HepG2 (cell line): ENCODE data around the gene DPEP2NB. TPM values are rescaled to one million over a fixed set of nuclear protein-coding genes. Genes with fewer than 3 reads are reported as not detected.

Source experiments
- ATAC-seq: fragments of 200-7000 bp; cut with Tn5 transposase; 3 replicates; pipeline ENCODE4 v1.9.1; 2020; ENCODE audit warnings: mild to moderate bottlenecking, moderate library complexity
- BruUV-seq: library from RNA; stranded (reverse); fragments of 400-500 nt; replicated peaks from 2 replicates; lab custom pipeline; 2021; lab: Mats Ljungman, UMichigan
- CTCF ChIA-PET: fragments of 300-600 bp; formaldehyde crosslinking; extraction: SDS; loops from one replicate; lab custom pipeline; 2021; ENCODE audit warnings: low total read pairs, inconsistent platforms, low intra/inter-chr PET ratio; lab: Yijun Ruan, JAX
- POLR2A ChIA-PET: fragments of 350-600 bp; sonication (Branson Sonifier 250); formaldehyde crosslinking; loops from one replicate; lab custom pipeline; 2020; ENCODE audit warnings: antibody characterized with exemption, inconsistent platforms; lab: Yijun Ruan, JAX
- DNase-seq: peaks from one replicate; pipeline ENCODE4 v3.0.0-alpha.2; 2015; ENCODE audit warnings: low spot score
- FAIRE-seq: peaks from 3 replicates; lab custom pipeline; 2011; peaks lifted over from hg19 to GRCh38; lab: Jason Lieb, UNC
- H2AFZ ChIP-seq: one replicate; pipeline ENCODE4 v1.6.1; 2011; ENCODE audit warnings: low read length, inconsistent platforms
- H3K27ac ChIP-seq: fragments of 300-600 bp; 3 replicates; pipeline ENCODE4 v1.8.0; 2011; ENCODE audit warnings: mixed run types, mild to moderate bottlenecking, mixed read lengths, low read length, inconsistent platforms; ENCODE audit not compliant: insufficient read depth; ENCODE audit errors: extremely low read length
- H3K27me3 ChIP-seq, 2 experiments: fragments of 200-600 bp in 1 of 2; 2 replicates in 1 of 2; 3 replicates in 1 of 2; pipeline versions ENCODE4 v1.6.0 to v1.8.0; 2011; ENCODE audit warnings: low read length in 2 of 2, mild to moderate bottlenecking in 2 of 2, moderate library complexity in 2 of 2, inconsistent platforms in 1 of 2; ENCODE audit not compliant: insufficient read depth in 2 of 2, control insufficient read depth in 1 of 2
- H3K36me3 ChIP-seq, 2 experiments: fragments of 200-600 bp in 1 of 2; replicated peaks in 1 of 2; 2 replicates in 1 of 2; 3 replicates in 1 of 2; pipeline versions ENCODE4 v1.5.1 to v1.8.0; 2011; ENCODE audit warnings: low read length in 2 of 2, inconsistent platforms in 1 of 2; ENCODE audit not compliant: insufficient read depth in 2 of 2, control insufficient read depth in 1 of 2
- H3K4me1 ChIP-seq: 2 replicates; pipeline ENCODE4 v1.5.1; 2012; ENCODE audit warnings: low read length, inconsistent platforms; ENCODE audit not compliant: insufficient read depth
- H3K4me2 ChIP-seq: 2 replicates; pipeline ENCODE4 v1.6.0; 2011; ENCODE audit warnings: low read depth, low read length, inconsistent platforms
- H3K4me3 ChIP-seq, 3 experiments: fragments of 200-600 bp in 1 of 3; sonication (generic), shearing (Covaris generic) in 1 of 3; replicated peaks in 1 of 3; 2 replicates each; pipeline ENCODE4 v1.5.1; 2011 to 2016; ENCODE audit warnings: low read length in 3 of 3, inconsistent platforms in 2 of 3, low read depth in 2 of 3, mild to moderate bottlenecking in 2 of 3, control low read depth in 1 of 3, mixed read lengths in 1 of 3; ENCODE audit not compliant: insufficient read depth in 1 of 3
- H3K79me2 ChIP-seq: one replicate; pipeline ENCODE4 v1.6.1; 2011; ENCODE audit warnings: low read length, inconsistent platforms; ENCODE audit not compliant: insufficient read depth
- H3K9ac ChIP-seq: 2 replicates; pipeline ENCODE4 v1.6.0; 2011; ENCODE audit warnings: mild to moderate bottlenecking, low read depth, low read length, inconsistent platforms; ENCODE audit not compliant: insufficient read depth
- H3K9me3 ChIP-seq: 2 replicates; pipeline ENCODE4 v1.5.1; 2012; ENCODE audit warnings: mild to moderate bottlenecking, low read length
- H4K20me1 ChIP-seq: 2 replicates; pipeline ENCODE4 v1.6.0; 2011; ENCODE audit warnings: inconsistent platforms, mild to moderate bottlenecking, low read length, moderate library complexity; ENCODE audit not compliant: insufficient read depth
- GABPB1 ChIP-seq: IDR thresholded peaks from 2 replicates; pipeline ENCODE4 v1.6.1; 2016; ENCODE audit warnings: mild to moderate bottlenecking, missing genetic modification reagents, moderate library complexity, missing compliant biosample characterization
- HIC2 ChIP-seq: sonication (generic); formaldehyde crosslinking; IDR thresholded peaks from 2 replicates; pipeline ENCODE4 v1.9.0; 2022; ENCODE audit warnings: low read depth, missing genetic modification reagents
- KDM2A ChIP-seq: sonication (generic); formaldehyde crosslinking; IDR thresholded peaks from 2 replicates; pipeline ENCODE4 v1.4.0; 2020; ENCODE audit warnings: low read depth, missing genetic modification reagents, borderline replicate concordance
- KMT2B ChIP-seq: IDR thresholded peaks from 2 replicates; pipeline ENCODE4 v1.6.1; 2016; ENCODE audit warnings: missing genetic modification reagents, missing compliant biosample characterization
- LCORL ChIP-seq, 2 experiments: fragments of 450-650 bp in 1 of 2; sonication (generic) in 1 of 2; formaldehyde crosslinking in 1 of 2; IDR thresholded peaks; 2 replicates each; pipeline versions ENCODE4 v1.5.0 to v1.6.1; 2017 to 2020; ENCODE audit warnings: antibody characterized with exemption in 1 of 2, missing genetic modification reagents in 1 of 2
- RXRA ChIP-seq: sonication (generic); formaldehyde crosslinking; IDR thresholded peaks from 2 replicates; pipeline ENCODE4 v1.5.1; 2020; ENCODE audit warnings: missing genetic modification reagents
- SIN3B ChIP-seq: fragments of 150-350 bp; IDR thresholded peaks from 2 replicates; pipeline ENCODE4 v1.6.1; 2014; ENCODE audit warnings: low read length
- TAF1 ChIP-seq: sonication (generic); formaldehyde crosslinking; IDR thresholded peaks from 2 replicates; pipeline ENCODE4 v1.4.0; 2020; ENCODE audit warnings: missing genetic modification reagents
- ZFX ChIP-seq: sonication (generic); formaldehyde crosslinking; IDR thresholded peaks from 2 replicates; pipeline ENCODE4 v1.4.0; 2020; ENCODE audit warnings: mild to moderate bottlenecking, low read depth, missing genetic modification reagents, moderate library complexity
- ZNF142 ChIP-seq: sonication (generic); formaldehyde crosslinking; IDR thresholded peaks from 2 replicates; pipeline ENCODE4 v1.4.0; 2020; ENCODE audit warnings: missing genetic modification reagents
- ZNF205 ChIP-seq: IDR thresholded peaks from 2 replicates; pipeline ENCODE4 v1.6.1; 2018; ENCODE audit warnings: missing biosample characterization, missing genetic modification reagents
- ZNF224 ChIP-seq: sonication (generic); formaldehyde crosslinking; IDR thresholded peaks from 2 replicates; pipeline ENCODE4 v1.5.0; 2020; ENCODE audit warnings: mild to moderate bottlenecking, missing genetic modification reagents
- ZNF263 ChIP-seq: sonication (generic); formaldehyde crosslinking; IDR thresholded peaks from 2 replicates; pipeline ENCODE4 v1.4.0; 2020; ENCODE audit warnings: missing genetic modification reagents
- ZNF607 ChIP-seq: sonication (generic); formaldehyde crosslinking; IDR thresholded peaks from 2 replicates; pipeline ENCODE4 v1.5.1; 2020; ENCODE audit warnings: missing genetic modification reagents, mild to moderate bottlenecking, borderline replicate concordance
- ZNF782 ChIP-seq: sonication (generic); formaldehyde crosslinking; IDR thresholded peaks from 2 replicates; pipeline ENCODE4 v1.4.0; 2020; ENCODE audit warnings: missing genetic modification reagents, mild to moderate bottlenecking, borderline replicate concordance
- WGBS: methylation state at CpG from one replicate; pipeline ENCODE4 v1.1.6; 2017; ENCODE audit warnings: low lambda C conversion rate; 5-methylcytosine and 5-hydroxymethylcytosine counted together
- in situ Hi-C: cut with HindIII; loops from 2 replicates; pipeline ENCODE4 v1.10.0; 2017; ENCODE audit warnings: low pct_unique_long_range_greater_than_20kb; ENCODE audit not compliant: extremely low pct_ligation_motif_present
- intact Hi-C: fragments of 100-400 bp; cut with micrococcal nuclease; formaldehyde crosslinking; loops from one replicate; pipeline ENCODE4 v1.10.0; 2022; ENCODE audit not compliant: unreplicated experiment
- polyA plus RNA-seq, 8 experiments: library from polyadenylated mRNA; depleted of rRNA in 3 of 8; stranded (reverse) in 7 of 8; unstranded in 1 of 8; fragments of >200 nt; fragmentation: Illumina TruSeq in 4 of 8; extraction: Trizol in 4 of 8; gene quantifications; 2 replicates each; pipeline versions ENCODE4 v1.2.1 to v1.2.3, GENCODE V29; 2011 to 2016; ENCODE audit warnings: low read depth in 4 of 8, missing spikeins in 1 of 8, mixed read lengths in 1 of 8; ENCODE audit not compliant: insufficient read depth in 1 of 8
- total RNA-seq, 5 experiments: library from RNA; depleted of rRNA; stranded (reverse); fragments of >200 nt; fragmentation: Illumina TruSeq; extraction: Trizol; gene quantifications; 2 replicates each; pipeline ENCODE4 v1.2.3, GENCODE V29; 2016; ENCODE audit warnings: low read depth in 1 of 5

DPEP2NB gene
- total and polyA plus RNA-seq, 2 of the 13 experiments (the other 11 are each of a cell fraction or from before 2014, with no cell fraction given) = not detected

- Histone ChIP-seq H3K4me3 (no peak overlapping the region), H3K36me3 (peaks cover 1 to 28% of the 10 kb centered on the region in 2 experiments; a peak in 3 of 5 replicates), H3K4me2 (no peak overlapping the region), H3K79me2 (no peaks in the 10 kb centered on the region), H3K27me3 (no peaks in the 10 kb centered on the region), H3K9ac (no peak overlapping the region), H3K9me3 (no peaks in the 10 kb centered on the region), H3K27ac (no peak overlapping the region), H3K4me1 (peaks cover 5% of the 10 kb centered on the region; the same call in 1 of the 2 replicates), H4K20me1 (no peaks in the 10 kb centered on the region), H2AFZ (no peak overlapping the region)
- in situ Hi-C loops (loop anchor here (5.0 to 10.0 kb wide), 4 partner anchors 48 to 226 kb away; partner anchors contain the start of genes LCAT and NRN1L), intact Hi-C loops (loop anchor here (1.0 to 5.0 kb wide), 4 partner anchors 47 to 158 kb away; partner anchors contain the start of gene NRN1L)
- WGBS = 77% methylated on average over 14 of the region's 14 CpGs
- ChIA-PET POLR2A (interaction anchor here (0.6 to 2.0 kb wide), 10 partner anchors 18 to 224 kb away, joined by 3 to 7 read pairs (median 4); partner anchors contain the start of genes DDX28 and DUS2), CTCF (interaction anchor here (0.6 to 2.5 kb wide), 7 partner anchors 48 to 224 kb away, joined by 3 to 46 read pairs (median 5); partner anchors contain the start of genes LCAT and NRN1L)
- peak; percentile 90 for FAIRE-seq
- peak; percentile 99 for ATAC-seq
- no TSS peak for BruUV-seq
- DNase-seq = peak; percentile 82
- peak; percentile 41; the same call in 1 of the 2 replicates for TF ChIP-seq HIC2 (CRISPR knock-in tag)
- TF ChIP-seq GABPB1 (CRISPR knock-in tag) = 0 out of 2 replicates have a peak, but pooled peaks have one; percentile 14
- 0 out of 2 replicates have a peak, but pooled peaks have one; percentile 27 for TF ChIP-seq ZNF224 (CRISPR knock-in tag)
- peak; percentile 62; the same call in 1 of the 2 replicates for TF ChIP-seq SIN3B
- TF ChIP-seq TAF1 = no peak
- TF ChIP-seq ZNF263 (CRISPR knock-in tag) = peak; percentile 49; the same call in 1 of the 2 replicates
- TF ChIP-seq ZNF607 (CRISPR knock-in tag) = peak; percentile 55; the same call in 1 of the 2 replicates
- TF ChIP-seq KDM2A (CRISPR knock-in tag) = peak; percentile 75
- TF ChIP-seq KMT2B (CRISPR knock-in tag) = 0 out of 2 replicates have a peak, but pooled peaks have one; percentile 35
- peak; percentile 70; the same call in 1 of the 2 replicates for TF ChIP-seq RXRA (CRISPR knock-in tag)
- no peak for TF ChIP-seq ZNF142 (CRISPR knock-in tag)
- TF ChIP-seq ZNF782 (CRISPR knock-in tag) = peak; percentile 61; the same call in 1 of the 2 replicates
- no peak for TF ChIP-seq LCORL (IDR thresholded peaks at IDR 0.05)
- peak; percentile 49; the same call in 1 of the 2 replicates for TF ChIP-seq LCORL (CRISPR knock-in tag; IDR thresholded peaks at IDR 0.05)
- 0 out of 2 replicates have a peak, but pooled peaks have one; percentile 26 for TF ChIP-seq ZNF205
- peak; percentile 59; the same call in 1 of the 2 replicates for TF ChIP-seq ZFX (CRISPR knock-in tag)
Observed at GRCh38 chr16:68040506-68041288, 25.0 kb upstream of the DPEP2NB start.
